Epithelial cell of prostate (primary cell): ENCODE measurements around the gene ERBB3.
"Not testable (repeated sequence)": the region's sequence is repeated elsewhere in the genome, so short reads cannot be mapped to it uniquely, and the experiment has no call there.

Source experiments
- DNase-seq: peaks from one replicate; pipeline ENCODE4 v3.0.0-alpha.2; 2011; ENCODE audit warnings: low read depth, low spot score
- H3K27ac ChIP-seq: fragments of 450-650 bp; 2 replicates; pipeline ENCODE4 v1.5.1; 2017; ENCODE audit warnings: mild to moderate bottlenecking

The ERBB3 gene

GRCh38 chr12:56079723-56080555 lies at the start of gene ERBB3:
ERBB3 (plus strand) TSS chr12:56080165; CDS start chr12:56080301, 136 bp downstream.
- DNase-seq, result peak; percentile 54
- peak within 1 kb of the TSS; percentile 91 for H3K27ac ChIP-seq

GRCh38 chr12:56031987-56032386 lies 48.0 kb upstream of the ERBB3 start:
- no peak overlapping the region for H3K27ac ChIP-seq
- no peak for DNase-seq

DNA sequence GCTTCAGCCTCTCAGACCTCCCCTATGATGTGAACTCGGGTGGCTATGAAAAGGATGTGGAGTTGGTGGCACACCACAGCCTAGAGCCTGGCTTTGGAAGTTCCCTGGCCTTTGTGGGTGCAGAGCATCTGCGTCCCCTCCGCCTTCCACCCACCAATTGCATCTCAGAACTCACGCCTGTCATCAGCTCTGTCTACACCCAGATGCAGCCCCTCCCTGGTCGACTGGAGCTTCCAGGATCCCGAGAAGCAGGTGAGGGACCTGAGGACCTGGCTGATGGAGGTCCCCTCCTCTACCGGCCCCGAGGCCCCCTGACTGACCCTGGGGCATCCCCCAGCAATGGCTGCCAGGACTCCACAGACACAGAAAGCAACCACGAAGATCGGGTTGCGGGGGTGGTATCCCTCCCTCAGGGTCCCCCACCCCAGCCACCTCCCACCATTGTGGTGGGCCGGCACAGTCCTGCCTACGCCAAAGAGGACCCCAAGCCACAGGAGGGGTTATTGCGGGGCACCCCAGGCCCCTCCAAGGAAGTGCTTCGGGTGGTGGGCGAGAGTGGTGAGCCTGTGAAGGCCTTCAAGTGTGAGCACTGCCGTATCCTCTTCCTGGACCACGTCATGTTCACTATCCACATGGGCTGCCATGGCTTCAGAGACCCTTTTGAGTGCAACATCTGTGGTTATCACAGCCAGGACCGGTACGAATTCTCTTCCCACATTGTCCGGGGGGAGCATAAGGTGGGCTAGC lies 45.2 kb upstream of the ERBB3 start:
- DNase-seq, result no peak
- no peak overlapping the region for H3K27ac ChIP-seq

GRCh38 chr12:56037161-56037560 lies 42.8 kb upstream of the ERBB3 start:
- H3K27ac ChIP-seq, result no peak overlapping the region

GRCh38 chr12:56038022-56038655 lies 41.8 kb upstream of the ERBB3 start:
- no peak for DNase-seq
- H3K27ac ChIP-seq, result no peak overlapping the region

More at GRCh38 chr12:56037161-56037560, 42.8 kb upstream of the ERBB3 start:
- no peak for DNase-seq

- H3K27ac ChIP-seq, result no peak overlapping the region
- no peak for DNase-seq
These were observed 39.8 kb upstream of the ERBB3 start for GRCh38 chr12:56040151-56040550.

- peak overlapping the region; percentile 88 for H3K27ac ChIP-seq
- no peak for DNase-seq
These were observed 38.9 kb upstream of the ERBB3 start for GRCh38 chr12:56040963-56041551.

DNA sequence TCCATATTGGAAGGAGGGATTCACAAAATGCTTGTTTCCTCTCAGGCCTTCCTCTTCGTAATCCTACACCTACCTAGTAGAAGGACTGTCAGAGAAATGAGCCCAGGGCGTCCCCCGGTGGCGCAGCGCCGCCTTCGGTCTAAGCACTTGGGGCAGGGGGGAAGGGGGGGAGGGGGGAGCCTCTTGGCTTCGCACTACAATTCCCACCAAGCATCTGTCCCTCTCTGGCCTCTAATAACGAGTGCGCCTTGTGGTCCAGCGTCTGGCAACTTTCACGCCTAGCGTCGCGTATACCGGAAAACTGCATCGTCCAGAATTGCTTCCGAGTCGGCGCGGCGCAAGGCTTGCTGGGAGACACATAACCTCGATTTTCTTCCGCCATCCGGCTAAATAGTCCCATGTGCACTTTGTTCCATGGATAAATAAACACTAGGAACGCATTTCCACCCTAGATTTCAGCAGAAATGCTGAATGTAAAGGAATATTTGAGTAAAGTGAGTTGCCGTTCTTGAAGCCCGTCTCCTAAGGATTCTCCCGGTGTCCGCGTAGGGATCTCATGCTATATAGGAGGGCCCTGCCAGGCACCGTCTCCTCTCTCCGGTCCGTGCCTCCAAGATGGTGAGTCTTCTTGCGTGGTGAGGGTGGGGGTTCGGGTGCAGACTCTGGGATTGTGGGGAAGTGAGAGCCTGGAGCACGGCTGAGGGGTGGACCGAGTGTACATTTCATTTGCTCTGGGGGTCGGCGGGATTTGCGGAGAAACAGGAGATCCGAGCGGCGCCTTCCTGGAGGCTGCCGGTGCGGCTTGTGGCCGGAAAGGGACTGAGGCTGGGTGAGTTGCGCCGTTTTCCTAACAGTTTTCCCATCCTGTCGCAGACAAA lies 38.2 kb upstream of the ERBB3 start, which contains the start of gene RPS26:
TSS of gene RPS26 (plus strand) at position 367 of the 878 bp plus-strand sequence. CDS start at position 616, 249 bp downstream.
- H3K27ac ChIP-seq, result peak within 1 kb of the TSS; percentile 88
- DNase-seq, result peak; percentile 94

DNA sequence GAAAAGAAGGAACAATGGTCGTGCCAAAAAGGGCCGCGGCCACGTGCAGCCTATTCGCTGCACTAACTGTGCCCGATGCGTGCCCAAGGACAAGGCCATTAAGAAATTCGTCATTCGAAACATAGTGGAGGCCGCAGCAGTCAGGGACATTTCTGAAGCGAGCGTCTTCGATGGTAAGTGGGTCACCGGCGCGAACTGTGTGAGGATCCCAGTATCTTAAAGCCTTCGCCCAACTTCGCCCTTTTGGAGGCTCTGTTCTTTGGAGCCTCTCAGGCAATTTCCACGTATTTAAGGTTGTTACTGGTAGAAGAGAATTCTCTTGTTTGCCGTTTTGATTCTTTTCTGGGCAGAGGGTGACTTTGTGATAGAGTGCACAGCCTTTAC lies 37.5 kb upstream of the ERBB3 start:
- DNase-seq, result not testable (repeated sequence)
- peak overlapping the region; percentile 88 for H3K27ac ChIP-seq

DNA sequence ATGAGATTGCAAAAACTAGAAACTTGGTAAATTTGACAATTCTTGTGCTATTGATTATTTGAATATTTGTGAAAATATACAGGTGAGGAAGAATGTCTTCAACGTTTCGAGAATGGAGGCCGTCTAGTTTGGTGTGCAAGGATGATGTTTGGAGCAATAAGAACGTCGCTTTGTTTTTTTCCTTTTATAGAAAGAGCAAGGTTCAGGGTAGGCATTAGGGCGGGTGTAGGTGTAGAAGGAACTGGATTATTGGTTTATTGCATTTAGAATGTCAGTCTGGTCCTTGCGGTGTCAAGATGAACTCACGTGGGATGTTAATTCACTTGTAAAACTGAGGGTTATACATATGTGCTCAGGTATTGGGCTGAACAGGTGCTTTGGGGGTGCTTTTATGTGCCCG lies 37.1 kb upstream of the ERBB3 start:
- peak overlapping the region; percentile 88 for H3K27ac ChIP-seq
- no peak for DNase-seq

- peak overlapping the region; percentile 40 for H3K27ac ChIP-seq
- no peak for DNase-seq
These were observed 33.8 kb upstream of the ERBB3 start for GRCh38 chr12:56046027-56046780.

- DNase-seq, result no peak
- no peak overlapping the region for H3K27ac ChIP-seq
These were observed 26.5 kb upstream of the ERBB3 start for GRCh38 chr12:56053407-56053893.

DNA sequence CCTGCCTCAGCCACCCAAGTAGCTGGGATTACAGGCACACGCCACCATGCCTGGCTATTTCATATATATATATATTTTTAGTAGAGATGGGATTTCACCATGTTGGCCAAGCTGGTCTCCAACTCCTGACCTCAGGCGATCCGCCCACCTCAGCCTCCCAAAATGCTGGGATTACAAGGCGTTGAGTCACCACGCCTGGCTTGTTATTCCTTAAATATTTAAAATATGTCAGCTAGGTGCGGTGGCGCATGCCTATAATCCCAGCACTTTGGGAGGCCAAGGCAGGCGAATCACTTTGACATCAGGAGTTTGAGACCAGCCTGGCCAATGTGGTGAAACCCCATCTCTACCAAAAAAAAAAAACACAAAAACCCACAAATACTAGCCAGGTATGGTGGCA lies 20.0 kb upstream of the ERBB3 start:
- DNase-seq, H3K27ac ChIP-seq: not testable (repeated sequence)

DNA sequence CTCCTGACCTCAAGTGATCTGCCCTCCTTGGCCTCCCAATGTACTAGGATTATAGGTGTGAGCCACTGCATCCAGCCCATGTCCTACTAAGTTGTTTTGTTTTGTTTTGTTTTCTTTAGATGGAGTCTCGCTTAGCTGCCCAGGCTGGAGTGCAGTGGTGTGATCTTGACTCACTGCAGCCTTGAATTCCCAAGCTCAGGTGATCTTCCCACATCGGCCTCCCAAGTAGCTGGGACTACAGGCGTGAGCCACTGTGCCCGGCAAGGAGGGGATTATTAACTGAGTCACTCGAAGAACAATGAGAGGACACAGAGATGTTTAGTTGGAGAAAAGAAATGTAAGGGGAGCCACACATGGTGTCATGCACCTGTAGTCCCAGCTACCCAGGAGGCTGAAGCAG lies 18.0 kb upstream of the ERBB3 start:
- no peak for DNase-seq
- H3K27ac ChIP-seq, result peak overlapping the region; percentile 29

DNA sequence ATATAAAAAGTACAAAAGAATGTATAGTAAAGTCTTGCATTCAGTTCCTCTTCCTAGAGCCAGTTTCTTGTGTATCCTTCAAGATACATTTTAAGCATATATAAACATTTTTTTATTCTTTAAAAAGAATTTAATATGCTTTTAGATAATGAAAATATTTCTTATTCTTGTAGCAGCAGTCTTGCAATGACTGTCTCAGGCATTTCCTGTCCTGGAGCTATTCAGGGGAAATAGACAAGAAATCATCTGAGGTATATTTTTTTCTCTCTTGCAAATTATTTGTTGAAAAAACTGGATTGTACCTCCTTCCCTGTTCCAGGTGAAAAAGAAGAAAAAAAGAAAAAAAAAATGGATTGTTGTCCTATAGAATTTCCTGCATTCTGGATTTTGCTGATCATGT lies 17.0 kb upstream of the ERBB3 start:
- DNase-seq, result no peak
- peak overlapping the region; percentile 29 for H3K27ac ChIP-seq

- peak; percentile 27 for DNase-seq
These were observed 8.3 kb upstream of the ERBB3 start for GRCh38 chr12:56071648-56072047.

GRCh38 chr12:56074396-56074795 lies 5.6 kb upstream of the ERBB3 start:
- DNase-seq, result no peak
- no peak overlapping the region for H3K27ac ChIP-seq

More at GRCh38 chr12:56071648-56072047, 8.3 kb upstream of the ERBB3 start:
- peak overlapping the region; percentile 37 for H3K27ac ChIP-seq

GRCh38 chr12:56077966-56078365 lies 2.0 kb upstream of the ERBB3 start:
- H3K27ac ChIP-seq, DNase-seq: not testable (repeated sequence)
